NK-92 treated with Interleukin-12 subunit alpha and Interleukin-12 subunit beta, amount 100 ng/mL, for 24 hours (cell line): ENCODE data around the gene ZNF511.

Experiments
- DNase-seq: peaks from one replicate; lab custom pipeline; 2025; lab: John Stamatoyannopoulos, UW

ZNF511 gene

DNA sequence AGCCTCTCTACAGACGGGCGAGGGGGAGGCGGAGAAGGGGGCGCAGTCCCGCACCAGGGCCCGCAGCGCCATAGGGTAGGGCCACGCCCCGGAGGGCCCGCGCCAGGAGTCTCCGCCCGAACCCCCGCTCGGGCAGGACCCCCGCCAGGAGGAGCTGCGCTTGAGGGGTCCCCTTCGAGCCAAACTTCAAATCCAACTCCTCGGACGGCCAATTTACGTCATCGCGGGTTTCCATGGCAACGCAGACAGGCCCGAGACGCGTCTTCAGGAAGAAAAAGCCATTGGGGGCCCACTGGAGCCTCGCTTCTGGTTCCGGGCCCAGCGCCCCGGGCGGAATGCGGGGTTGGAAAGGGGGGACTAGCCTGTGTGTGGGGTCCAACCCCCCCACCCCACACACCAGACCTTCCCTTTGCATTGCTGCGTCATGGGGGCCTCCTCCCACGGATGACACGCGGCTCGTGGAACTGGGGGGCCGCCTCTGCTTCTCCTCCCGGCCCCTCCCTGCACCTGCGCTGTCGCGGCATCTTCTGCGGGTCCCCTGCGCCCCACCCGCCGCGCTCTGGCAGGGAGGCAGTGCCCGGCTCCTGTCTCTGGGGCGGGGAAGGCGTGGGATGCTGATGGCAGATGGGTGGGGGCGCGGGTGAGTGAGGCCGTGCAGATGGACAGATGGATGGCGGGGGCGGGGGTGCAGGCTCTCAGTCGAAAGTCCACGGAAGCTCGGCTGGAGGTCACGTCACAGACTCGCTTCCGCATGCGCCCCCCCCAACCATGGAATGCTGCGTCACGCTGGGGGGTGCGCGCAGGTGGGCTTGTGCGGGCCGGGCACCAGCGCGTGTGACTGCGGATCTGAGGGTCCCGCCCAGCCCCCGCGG is 26.8 kb downstream of the ZNF511 start:
- no peak for DNase-seq

DNA sequence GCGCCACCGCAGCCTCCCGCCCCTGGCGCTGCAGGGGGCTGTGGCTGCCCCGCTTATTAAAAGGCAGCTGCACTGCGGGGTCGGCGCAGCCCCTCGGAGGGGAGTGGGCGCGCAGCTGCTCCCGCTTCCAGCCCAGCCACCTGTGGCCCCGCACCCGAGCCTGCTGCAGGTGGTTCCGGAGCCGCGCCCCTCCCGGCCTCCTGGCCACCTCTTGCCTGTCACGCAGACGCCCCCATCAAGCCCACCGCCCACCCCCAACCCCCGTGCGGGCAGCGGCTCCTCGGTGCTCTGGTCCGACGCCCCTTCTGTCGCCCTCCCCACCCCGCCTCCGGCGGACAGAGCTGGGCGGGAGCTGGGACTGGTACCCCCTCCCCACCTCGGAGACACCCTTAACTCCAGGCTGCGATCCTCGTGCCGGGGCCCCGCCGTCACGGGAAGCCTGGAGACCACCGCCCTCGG is 27.4 kb downstream of the ZNF511 start:
- no peak for DNase-seq

DNA sequence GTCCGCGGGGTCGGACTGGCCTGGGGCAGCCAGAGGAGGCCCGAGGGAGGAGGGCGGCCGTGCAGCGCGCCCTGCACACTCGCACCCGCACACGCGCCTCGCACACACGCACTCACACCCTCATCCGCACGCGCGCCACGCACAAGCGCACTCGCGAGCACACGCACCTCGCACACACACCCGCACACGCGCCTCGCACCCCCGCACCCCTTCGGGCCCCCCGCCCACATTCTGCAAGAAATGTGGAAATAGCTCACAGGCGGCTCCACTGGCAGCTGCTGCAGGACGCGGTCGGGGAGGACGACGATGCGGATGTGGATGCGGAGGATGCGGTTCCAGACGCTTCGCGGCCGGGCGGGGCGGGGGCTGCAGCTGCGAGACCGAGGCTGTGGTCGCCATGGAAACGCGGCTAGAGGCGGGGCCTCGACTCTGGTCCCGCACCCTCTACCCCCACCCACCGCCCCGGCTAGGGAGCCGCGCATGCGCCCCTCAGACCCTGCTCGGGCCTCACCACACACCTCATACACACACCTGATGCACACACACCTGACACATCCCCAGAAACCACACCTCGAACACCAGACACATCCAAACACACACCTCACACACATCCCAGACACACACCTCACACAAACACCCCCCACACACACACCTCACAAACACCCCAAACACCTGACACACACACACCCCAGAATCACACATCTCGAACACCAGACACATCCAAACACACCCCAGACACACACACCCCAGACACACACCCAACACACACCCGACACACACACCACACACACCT is 28.1 kb downstream of the ZNF511 start, which contains the start of gene CALY:
CALY (minus strand) TSS at position 320 of the 793 bp plus-strand sequence. CDS start 7,907 bp downstream, outside the sequence.
- no peak for DNase-seq

DNA sequence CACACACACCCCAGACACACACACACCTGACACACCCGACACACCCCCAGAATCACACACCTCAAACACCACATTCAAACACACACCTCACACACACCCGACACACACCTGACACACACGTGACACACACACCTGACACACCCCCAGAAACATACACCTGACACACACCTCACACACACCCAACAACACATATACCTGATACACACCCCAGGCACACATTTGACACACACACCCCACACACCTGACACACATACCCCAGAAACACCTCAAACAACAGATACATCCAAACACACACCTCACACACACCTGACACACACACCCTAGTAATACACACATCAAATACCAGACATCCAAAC is 28.6 kb downstream of the ZNF511 start:
- no peak for DNase-seq

DNA sequence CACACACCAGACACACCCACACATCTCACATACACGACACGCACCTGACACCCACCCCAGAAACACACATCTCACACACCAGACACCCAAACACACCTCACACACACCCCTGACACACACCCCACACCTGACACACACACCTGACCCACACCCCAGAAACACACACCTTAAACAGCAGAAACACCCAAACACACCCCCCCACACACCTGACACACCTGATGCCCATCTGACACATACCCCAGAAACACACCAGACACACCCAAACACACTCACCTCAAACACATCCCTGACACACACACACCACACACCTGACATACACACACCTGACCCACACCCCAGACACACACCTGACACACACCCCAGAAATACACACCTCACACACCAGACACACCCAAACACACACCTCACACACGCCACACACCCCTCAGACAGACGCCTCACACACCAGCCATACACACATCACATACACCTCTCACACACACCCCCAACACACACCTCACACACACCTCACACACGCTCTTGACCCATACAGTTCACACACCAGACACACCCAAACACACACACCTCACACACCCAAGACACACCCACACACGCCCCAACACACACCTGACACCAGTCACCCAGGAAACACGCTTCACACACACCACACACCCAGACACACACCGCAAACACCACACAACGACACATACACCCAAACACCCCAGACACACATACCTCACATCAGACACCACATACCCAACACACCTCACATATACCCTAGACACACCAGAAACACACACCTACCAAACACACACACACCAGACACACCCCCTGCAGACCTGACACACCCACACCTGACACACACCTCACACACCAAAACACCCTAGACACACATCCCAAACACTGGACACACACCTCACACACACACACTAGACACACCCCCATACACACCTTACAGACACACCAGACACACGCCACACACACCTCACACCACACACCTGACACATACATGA is 29.7 kb downstream of the ZNF511 start:
- DNase-seq = no peak

DNA sequence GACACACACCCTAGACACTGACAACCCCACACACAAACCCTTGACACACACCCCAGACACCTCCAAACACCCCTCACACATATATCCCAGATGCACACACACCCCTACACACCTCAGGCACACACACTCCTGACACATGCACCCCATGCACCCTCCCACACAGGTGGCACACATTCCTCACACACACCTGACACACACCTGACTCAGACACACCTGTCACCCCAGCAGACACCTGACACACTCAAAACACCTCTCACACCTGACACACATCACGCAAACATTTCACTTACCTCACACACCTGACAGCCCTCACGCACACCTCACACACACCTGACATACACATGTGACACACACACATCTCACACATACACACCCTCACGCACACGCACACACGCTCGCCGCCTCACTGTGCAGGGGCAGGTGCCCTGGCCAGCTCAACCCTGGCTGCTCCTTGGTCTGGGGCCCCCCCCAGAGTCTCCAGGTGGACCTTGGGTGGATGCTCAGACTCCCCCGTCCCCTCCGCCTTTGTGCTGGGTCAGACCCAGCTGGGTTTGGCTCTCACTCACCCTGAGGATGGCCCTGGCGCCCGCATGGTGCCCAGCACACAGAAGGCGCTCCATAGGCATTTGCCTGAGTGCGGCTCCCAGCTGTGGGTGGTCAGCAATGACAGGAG is 31.1 kb downstream of the ZNF511 start:
- no peak for DNase-seq

DNA sequence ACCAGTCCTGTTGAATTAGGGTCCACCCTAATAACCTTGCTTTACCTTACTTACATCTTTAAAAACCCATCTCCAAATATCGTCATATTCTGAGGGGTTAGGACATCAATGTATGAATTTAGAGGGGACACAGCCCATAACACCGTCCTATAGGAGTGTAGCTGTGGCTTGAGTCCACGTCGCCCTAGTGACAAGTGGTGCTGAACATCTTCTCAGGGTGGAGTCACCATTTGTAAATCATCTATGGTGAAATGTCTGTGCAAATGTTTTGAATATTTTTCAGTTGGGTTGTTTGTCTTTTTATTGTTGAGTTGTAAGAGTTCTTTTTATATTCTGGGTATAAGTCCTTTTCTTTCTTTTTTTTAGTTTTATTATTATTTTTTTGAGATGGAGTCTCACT is 33.3 kb downstream of the ZNF511 start:
- no peak for DNase-seq

DNA sequence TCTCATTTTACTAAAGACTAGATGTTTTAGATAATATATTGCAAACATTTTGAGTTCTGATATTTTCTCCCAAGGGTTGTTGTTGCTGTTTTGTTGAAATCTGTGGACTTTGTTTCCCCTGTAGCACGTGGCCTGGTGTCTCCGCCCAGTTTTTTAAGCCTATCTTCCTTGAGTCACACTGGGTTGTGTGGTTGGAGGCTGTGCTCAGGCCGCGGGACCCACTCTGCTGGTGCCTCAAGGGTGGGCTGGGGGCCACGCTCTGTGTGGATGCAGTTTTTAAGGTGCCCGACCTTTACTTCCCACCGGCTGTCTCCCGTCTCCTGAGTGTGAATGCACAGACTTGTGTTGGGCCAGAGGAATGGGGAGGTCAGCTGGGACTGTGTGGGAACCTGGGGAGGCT is 34.2 kb downstream of the ZNF511 start:
- DNase-seq = no peak

DNA sequence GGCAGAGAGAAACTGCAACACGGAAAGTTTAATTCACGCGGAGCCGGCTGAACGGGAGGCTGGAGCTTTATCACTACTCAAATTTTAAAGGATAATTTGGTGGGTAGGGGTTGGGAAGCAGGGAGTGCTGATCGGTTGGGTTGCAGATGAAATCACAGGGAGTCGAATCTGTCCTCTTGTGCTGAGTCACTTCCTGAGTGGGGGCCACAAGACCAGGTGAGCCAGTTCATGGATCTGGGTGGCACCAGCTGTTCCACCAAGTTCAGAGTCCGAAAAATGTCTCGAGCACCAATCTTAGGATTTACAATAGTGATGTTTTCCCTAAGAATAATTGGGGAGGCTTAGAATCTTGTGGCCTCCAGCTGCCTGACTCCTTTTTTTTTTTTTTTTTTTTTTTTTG is 34.8 kb downstream of the ZNF511 start:
- no peak for DNase-seq

DNA sequence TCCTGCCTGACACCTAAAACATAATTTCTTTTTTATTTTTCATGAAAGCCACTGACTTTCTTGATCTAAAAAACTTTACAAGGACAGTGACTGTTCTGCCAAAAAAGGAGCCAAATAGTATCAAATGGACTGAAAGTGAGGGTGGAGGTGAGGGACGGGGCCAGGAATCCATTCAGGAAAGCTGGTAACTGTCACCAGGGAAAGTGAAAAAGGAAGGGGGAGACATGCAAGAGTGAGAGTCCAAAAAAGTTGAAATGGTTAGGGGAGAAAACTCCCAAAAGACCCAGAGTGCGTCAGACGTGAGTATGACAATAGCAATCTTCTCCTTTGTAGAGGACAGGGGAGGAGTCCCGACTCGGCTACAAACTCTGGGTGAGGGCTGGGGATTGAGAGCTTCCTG is 35.5 kb downstream of the ZNF511 start:
- no peak for DNase-seq

DNA sequence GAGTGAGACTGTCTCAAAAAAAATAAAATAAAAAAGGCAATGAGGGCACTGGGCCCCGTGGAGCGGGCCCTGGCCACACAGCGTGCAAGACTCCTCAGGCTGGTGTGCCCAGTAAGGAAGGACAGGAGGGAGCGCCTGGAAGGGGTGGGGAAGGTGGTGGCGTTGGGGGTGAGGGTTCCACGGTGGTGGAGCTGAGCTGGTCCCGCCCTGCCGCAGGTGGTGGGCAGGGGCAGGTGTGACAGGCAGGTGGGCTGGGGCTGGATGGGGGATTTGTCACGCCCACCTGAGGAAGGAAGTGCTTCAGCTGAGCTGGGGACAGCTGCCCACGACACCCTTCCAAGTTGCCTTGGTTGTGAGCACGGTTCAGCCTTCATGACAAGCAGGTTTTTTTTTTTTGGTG is 37.7 kb downstream of the ZNF511 start:
- DNase-seq = no peak

DNA sequence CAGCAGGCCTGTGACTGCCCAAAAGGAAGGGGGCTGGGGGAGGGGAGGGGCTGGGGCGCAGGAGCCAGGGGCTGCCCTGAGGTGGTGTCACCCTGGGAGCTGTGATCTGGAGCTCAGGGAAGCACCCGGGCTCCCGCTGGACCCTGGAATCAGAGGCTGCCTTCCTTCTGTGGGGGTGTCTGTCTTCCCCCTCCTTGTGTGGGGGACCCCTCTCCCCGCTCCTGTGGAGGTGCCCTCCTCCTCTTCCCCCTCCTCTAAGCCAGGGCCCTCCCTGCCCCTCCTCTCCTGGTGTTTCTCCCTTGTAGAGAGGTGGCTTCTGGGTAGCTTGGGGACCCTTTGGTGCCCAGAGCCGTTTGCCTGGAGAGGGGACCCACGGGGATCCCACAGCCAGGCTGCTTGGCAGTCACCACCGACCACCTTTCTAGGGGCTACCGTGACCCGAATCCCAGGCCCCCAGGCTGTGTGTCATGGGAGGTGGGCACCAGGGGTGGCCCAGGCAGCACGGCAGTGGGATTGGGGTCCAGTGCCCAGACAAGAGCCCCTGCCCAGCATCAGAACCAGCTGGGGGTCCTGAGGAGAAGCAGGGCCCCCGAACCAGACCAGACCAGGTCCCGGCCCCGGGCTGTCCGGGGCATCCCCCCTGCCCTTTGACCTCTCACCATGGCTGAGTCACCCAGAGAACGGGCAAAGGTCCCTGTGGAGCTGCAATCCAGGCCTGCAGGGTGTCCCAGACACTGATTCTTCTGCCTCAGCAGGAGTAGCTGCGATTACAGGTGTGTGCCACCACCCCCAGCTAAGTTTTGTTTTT is 39.2 kb downstream of the ZNF511 start:
- DNase-seq = no peak

DNA sequence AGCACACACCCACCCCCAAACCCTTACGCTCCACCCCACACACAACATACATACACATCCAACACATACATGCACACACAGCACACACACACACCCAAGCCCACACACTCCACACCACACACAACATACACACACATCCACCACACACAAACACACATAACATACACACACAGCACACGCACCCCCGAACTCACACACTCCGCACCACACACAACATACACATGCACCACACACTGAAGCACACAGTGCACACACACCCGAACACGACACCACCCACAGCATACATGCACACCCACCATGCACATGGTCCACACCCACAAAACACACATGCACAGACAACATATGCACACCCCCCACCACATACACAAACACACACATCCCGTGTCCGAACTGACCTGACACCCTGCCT is 40.5 kb downstream of the ZNF511 start:
- no peak for DNase-seq

DNA sequence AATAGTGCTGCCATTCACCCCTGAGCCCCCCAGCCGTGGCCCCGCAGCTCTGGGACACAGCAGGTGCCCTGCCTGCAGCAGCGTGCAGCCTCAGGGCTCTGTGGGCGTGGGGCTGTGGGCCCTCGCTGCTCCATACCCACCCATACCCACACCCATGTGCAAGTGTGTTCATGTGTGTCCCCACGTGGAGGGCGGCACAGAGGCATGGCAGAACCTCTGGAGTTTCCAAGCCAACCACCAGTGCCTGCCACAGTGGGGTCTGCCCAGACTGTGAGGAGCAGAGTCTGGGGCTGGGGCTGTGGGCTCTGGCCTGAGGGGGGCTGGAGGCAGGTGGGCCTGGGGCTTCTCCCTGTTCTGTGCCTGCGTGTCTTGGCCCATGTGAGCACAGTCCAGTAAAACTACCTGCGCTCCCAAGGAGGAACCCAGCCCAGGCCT is 40.9 kb downstream of the ZNF511 start:
- DNase-seq = no peak

DNA sequence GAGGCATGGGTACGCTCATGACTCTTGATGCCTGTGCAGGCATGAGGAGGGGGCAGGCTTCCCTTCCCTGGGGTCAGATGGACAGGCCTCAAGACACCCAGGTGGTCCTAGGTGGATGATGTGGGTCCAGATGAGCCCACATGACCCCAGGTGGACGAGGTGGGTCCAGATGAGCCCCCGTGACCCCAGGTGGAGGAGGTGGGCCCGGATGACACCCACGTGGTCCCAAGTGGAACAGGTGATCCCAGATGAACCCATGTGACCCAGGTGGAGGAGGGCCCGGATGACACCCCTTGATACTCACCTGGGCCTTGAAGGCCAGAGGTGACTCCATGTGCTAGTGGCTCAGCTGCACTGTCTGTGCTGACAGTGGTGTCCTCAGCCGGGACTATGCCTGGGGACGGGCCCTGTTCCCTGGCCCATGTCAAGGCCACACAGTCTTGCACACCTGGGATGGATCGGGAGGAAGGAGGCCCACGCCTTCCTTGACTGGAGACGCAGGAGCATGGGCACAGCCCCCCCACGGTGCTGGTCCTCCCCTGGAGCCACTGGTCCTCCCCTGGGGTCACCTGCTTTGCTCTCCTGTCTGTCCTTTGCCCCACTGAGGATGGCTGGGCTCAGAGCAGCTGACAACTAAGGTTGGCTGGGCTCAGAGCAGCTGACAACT is 41.7 kb downstream of the ZNF511 start:
- no peak for DNase-seq

DNA sequence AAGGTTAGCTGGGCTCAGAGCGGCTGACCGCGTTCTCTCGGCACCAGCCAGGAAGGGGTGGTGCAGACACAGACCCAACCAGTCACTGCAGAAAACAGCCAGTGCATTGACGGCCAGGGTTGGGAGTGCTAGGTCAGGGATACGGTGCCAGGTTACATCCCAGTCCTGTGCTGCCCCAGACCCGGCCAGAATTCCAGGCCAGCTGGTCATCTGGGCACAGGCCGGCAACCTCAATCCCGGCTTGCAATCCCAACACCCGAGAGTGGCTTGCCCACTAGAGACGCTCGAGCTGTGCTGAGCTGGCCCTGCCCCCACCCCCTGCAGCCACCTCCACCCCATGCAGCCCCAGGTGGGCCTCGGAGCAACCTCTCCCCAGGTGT is 42.2 kb downstream of the ZNF511 start:
- no peak for DNase-seq

DNA sequence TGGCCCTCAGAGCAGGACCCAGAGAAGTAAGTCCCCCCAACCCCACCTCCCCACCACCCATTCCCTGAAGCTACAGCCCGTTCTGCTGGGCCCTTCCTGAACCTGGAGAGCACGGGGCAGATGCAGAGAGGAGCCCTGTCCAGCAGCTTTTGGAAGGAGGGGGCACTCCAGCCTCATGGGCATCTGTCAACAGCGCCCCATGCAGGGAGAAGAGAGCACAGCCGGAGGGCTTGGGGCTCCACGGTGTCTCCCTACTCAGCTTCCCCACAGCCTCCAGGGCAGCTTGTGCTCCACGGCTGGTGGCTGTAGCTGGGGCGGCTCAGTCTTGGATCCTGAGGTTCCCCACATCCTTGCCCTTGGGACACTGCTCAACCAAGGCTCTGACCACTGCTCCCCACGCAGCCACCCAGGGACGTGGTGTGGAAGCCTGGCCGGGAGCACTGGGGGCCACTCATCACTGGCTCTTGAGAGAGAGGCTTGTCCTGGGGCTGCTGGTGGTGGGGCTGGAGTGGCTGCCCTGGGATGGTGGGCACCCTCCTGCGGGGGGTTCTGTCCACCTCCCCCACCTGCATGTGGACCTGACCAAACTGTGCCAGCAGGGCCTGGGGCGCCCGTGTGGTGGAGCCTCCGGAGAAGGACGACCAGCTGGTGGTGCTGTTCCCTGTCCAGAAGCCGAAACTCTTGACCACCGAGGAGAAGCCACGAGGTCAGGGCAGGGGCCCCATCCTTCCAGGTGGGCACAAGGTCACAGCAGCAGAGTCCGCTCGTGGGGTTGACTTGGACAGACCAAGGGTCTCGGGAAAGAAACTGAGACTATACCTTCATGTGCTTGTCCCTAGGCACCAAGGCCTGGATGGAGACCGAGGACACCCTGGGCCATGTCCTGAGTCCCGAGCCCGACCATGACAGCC is 42.9 kb downstream of the ZNF511 start:
- DNase-seq = no peak

DNA sequence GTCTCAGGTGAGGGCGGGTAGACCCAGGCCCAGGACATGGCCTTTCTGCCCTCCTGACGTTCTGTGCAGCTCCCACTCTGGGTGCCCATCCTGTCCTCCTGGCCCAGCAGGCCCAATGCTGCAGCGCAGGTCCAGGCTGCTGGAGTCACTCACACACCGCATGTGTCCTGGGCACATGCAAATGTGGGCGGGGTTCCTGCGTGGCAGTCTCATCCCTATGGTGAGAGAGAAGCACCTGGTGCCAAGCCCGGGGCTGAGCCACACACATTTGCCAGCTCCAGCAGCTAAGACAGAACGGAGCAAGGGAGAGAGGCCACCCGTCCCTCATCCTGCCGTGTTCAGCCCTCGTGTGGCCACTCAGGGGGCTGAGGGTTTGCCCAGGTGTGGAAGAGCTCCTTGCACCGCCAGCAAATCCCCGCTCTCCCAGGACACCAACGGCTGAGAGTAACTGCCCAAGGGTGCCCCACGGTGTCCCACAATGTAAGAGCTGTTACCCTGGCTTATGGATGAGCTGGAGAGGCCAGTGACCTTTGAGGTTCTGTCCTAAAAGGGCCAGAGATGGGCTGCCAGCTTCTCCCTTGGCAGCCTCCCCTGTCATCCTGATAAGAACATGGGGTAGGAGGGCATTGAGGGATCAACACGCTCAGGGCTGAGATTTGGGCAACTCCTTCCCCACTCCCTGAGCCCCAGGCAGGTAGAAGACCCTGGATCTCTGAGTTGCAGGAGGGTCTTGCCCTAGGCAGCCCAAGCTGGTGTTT is 44.7 kb downstream of the ZNF511 start:
- DNase-seq = no peak
